Neutrophil (primary cell): Measurements from ENCODE around the gene HNRNPA1L2.
"Not testable (repeated sequence)": the region's sequence is repeated elsewhere in the genome, so short reads cannot be mapped to it uniquely, and the experiment has no call there.

Source experiments
- H3K27ac ChIP-seq: fragments of 200-600 bp; sonication (generic); 2 replicates; pipeline ENCODE4 v1.5.1; 2016; ENCODE audit warnings: mild to moderate bottlenecking, moderate library complexity
- H3K27me3 ChIP-seq: fragments of 200-600 bp; sonication (generic); 2 replicates; pipeline ENCODE4 v1.6.0; 2016; ENCODE audit warnings: mild to moderate bottlenecking
- H3K36me3 ChIP-seq: fragments of 200-600 bp; sonication (generic); 2 replicates; pipeline ENCODE4 v1.5.1; 2017
- H3K4me1 ChIP-seq, 2 experiments: fragments of 200-600 bp in 1 of 2; sonication (generic) in 1 of 2; 1 replicate in 1 of 2; 2 replicates in 1 of 2; pipeline versions ENCODE4 v1.5.1 to v1.6.1; 2013 to 2016; ENCODE audit warnings: low read depth in 1 of 2, low read length in 1 of 2, mild to moderate bottlenecking in 1 of 2, moderate library complexity in 1 of 2; ENCODE audit not compliant: control insufficient read depth in 1 of 2, insufficient read depth in 1 of 2
- H3K4me3 ChIP-seq, 2 experiments: fragments of 200-600 bp in 1 of 2; sonication (generic) in 1 of 2; 1 replicate in 1 of 2; 2 replicates in 1 of 2; pipeline ENCODE4 v1.5.1; 2013 to 2016; ENCODE audit warnings: low read depth in 1 of 2, low read length in 1 of 2, mild to moderate bottlenecking in 1 of 2, moderate library complexity in 1 of 2
- H3K9me3 ChIP-seq: fragments of 200-600 bp; sonication (generic); 2 replicates; pipeline ENCODE4 v1.5.1; 2016
- CTCF ChIP-seq: fragments of 200-600 bp; sonication (generic); IDR thresholded peaks from 2 replicates; pipeline ENCODE4 v1.5.1; 2016; ENCODE audit warnings: antibody characterized with exemption

Gene HNRNPA1L2

GRCh38 chr13:52615812-52616211 lies 26.4 kb upstream of the HNRNPA1L2 start:
- no peaks in the 10 kb centered on the region for H3K9me3 ChIP-seq
- peaks cover 15 to 18% of the 10 kb centered on the region in 2 experiments for H3K4me1 ChIP-seq
- TF ChIP-seq CTCF: no peak
- H3K27ac ChIP-seq: no peak overlapping the region
- peaks cover 4% of the 10 kb centered on the region for H3K27me3 ChIP-seq
- no peak overlapping the region for H3K4me3 ChIP-seq
- H3K36me3 ChIP-seq: no peaks in the 10 kb centered on the region

DNA sequence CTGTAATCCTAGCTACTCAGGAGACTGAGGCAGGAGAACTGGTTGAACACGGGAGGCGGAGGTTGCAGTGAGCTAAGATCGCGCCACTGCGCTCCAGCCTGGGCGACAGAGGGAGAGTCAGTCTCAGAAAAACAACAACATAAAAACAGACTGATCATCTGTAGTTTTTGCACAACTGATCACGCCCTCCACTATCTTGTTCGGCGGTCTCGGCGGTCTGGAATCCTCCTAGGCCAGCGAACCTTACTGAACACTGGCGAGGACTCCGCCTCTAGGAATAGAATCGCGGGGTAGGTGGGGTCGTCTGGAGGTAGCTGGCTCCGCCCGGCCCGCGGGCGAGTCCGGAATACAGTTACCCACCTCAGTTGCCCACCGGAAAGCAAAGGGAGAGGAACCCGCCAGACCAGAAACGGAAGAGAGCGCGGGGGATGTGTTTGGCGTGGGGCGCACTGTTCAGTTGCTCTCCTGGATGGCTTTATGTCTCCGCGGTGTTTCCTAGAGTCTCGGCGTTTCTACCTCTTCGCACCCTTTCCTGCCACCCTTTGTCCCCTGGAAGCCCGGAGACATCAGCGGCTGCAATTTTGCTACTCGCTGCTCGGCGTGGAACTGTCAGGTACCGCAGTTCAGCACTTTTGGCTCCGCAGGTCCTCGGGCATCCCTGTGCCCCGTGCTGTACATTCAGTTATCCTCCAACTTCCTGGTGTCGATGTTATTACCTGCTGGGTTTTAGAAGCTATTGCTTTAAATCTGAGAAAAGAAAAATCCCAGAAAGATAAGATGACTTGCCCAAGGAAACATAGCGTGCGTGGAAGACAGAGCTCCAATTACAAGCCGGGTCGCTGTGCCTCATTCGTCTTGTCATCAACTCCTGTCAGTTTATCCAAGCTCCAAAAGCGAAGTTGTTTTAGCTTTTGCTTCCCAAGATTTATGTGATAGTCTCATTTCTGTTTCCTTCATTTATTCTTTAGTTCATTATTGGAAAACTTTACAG lies 24.9 kb upstream of the HNRNPA1L2 start:
- Histone ChIP-seq H3K4me1 (peaks cover 15 to 18% of the 10 kb centered on the region in 2 experiments), H3K27ac (no peak overlapping the region), H3K9me3 (no peaks in the 10 kb centered on the region), H3K36me3 (no peaks in the 10 kb centered on the region), H3K27me3 (peaks cover 4% of the 10 kb centered on the region), H3K4me3 (peak overlapping the region; percentile 56 to 70)
- TF ChIP-seq CTCF: no peak

GRCh38 chr13:52631083-52631690 lies 11.0 kb upstream of the HNRNPA1L2 start:
- H3K36me3 ChIP-seq: peaks cover 20% of the 10 kb centered on the region
- not testable (repeated sequence) for H3K4me1 ChIP-seq, H3K27me3 ChIP-seq, H3K9me3 ChIP-seq, H3K4me3 ChIP-seq, H3K27ac ChIP-seq

GRCh38 chr13:52638666-52639328 lies 3.4 kb upstream of the HNRNPA1L2 start:
- peaks cover 4% of the 10 kb centered on the region for H3K36me3 ChIP-seq
- no peak overlapping the region for H3K27ac ChIP-seq
- no peaks in the 10 kb centered on the region for H3K9me3 ChIP-seq
- H3K4me1 ChIP-seq: no peaks in the 10 kb centered on the region
- no peak for TF ChIP-seq CTCF
- no peaks in the 10 kb centered on the region for H3K27me3 ChIP-seq
- H3K4me3 ChIP-seq: no peak overlapping the region

- Histone ChIP-seq H3K27ac (no peak overlapping the region), H3K36me3 (no peaks in the 10 kb centered on the region), H3K27me3 (no peaks in the 10 kb centered on the region), H3K4me3 (no peak overlapping the region), H3K9me3 (no peaks in the 10 kb centered on the region), H3K4me1 (no peaks in the 10 kb centered on the region)
- no peak for TF ChIP-seq CTCF
Measured at GRCh38 chr13:52644108-52644507, 1.9 kb downstream of the HNRNPA1L2 start.
